SIG-M5 treated with dmso at 0.1 percent for 504 hours (cell line): ENCODE data around the gene RGL1.

ENCODE experiments used
- DNase-seq: peaks from one replicate; lab custom pipeline; 2025; ENCODE audit not compliant: unreplicated experiment; lab: John Stamatoyannopoulos, UW

The RGL1 gene

GRCh38 chr1:183885142-183885735 is 80.3 kb downstream of the RGL1 start:
- no peak for DNase-seq

GRCh38 chr1:183886083-183886828 is 81.3 kb downstream of the RGL1 start:
- DNase-seq: no peak

- DNase-seq: no peak
Observed at GRCh38 chr1:183886853-183887252, 81.9 kb downstream of the RGL1 start.

DNA sequence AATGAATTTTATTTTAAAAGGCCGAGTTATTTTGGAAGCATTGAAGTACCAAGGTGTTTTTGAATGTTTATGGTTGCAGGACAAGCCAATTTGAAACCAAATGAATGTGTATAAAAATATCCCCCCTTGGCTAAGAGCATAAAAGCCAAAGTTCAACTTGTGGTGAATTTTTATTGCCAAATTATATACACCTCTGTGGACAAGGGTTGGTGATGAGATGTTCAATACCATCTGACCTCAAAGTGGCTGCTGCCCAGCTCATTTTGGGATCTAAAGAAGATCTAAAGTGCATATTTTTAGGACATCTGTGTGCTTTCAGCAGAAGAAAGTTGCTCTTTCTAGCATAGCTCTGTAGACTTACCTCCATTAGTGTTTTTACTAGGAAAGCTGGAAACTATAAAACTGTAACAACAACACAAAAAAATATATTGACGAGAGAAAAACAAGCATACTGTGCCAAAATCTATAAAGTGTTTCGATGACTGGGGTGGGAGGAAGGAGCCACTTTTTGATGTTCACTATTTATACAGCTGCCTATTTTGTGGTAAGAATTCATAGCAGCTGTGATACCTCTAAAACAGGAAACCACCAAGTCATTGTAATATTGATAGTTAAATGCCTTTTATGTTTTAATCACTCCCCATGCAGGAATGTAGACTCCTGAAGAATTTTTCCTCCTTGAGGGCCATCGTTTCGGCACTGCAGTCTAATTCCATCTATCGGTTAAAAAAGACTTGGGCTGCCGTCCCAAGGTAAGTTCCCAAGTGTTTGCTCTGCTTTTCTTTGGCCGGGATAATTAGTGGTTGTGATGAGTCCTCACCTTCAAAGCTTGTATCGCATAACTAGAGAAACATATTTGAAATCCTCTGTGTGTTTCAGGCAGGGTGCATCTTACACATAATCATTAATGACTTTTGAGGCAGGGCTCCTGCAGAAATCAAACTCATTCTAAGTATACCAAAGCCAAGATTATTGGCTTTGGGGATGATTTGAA is 83.2 kb downstream of the RGL1 start:
- no peak for DNase-seq

DNA sequence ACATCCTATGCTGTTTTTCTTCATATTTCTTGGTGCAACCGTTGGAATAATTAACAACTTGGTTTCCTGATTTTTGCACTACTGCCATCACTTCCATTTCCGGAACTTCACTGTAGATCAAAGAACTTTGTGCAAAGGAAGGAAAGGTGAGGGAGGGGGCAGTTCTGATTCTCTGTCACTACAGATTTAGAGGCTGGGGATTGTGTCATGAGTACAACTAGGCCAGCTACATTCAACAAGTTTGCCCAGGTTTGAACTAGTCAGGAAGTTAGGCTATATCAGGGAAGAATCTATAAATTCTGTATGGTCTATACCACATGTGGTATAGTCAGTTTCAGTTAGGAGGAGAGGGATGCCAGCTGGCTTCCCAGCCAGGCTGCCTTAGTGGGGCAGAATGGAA is 84.2 kb downstream of the RGL1 start:
- DNase-seq: no peak

DNA sequence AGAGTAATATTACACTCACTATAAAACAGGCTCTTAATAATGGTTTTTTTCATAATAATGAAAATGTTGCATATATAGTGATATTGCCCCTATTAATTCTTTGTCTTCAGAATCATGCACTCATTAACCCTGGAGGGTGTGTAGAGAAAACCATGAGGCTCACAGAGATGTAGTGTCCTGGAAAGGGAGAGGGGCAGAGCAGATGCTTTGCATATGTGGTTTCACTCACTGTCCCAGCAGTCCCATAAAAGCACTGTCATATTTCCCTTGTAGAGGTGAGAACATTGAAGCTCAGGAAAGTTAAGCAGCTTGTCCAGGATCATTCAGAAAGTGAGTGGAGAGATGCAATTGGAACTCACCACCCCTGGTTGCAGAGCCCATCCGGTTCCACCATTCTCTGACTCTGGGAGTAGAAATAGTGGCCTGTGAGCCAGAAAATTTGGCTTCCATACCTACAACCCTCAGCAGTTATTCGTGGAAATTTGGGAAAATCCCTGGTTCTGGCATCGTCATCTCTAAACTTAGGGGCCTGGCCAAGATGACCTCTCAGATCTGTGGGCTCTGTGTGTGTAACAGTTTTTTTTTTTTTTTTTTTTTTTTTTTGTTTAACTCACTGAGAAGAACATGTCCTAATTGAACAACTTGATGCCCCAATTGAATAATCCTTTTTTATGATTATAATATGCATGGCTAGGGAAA is 86.4 kb downstream of the RGL1 start:
- DNase-seq: no peak

- DNase-seq: peak; percentile 79
Observed at GRCh38 chr1:183892351-183892793, 87.5 kb downstream of the RGL1 start.

DNA sequence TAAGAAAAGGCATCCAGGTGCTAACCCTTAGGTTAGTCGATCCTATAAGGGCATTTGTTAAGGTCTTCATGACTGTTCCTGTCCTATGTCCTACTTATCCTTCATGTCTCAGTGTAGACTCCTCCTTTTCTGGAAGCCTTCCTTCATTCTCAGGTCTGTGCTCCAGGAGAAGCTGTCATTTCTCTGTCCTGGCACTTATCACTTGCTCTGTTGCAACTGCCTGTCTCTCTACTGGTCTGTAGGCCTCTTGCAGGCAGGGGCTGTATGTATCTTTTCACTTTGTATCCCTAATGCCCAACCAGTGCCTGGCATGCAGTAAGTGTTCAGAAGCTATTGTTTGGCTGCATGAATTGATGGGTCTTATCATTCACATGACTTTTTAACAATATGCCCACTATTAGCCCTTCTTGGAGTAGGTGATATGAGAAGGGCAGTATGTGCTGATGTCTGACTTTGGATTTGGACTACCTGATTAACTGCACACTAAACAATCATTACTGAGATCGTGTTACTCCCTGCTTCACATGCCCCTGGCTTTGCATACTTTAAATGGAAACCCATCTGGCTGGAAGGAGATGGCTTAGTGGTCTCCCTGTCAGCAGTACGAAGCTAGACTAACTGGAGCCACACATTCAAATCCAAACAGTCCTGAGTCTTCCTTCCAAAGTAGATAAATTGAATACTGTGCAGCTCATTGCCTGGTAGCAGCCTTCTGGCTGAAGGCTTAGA is 88.8 kb downstream of the RGL1 start:
- DNase-seq: no peak

DNA sequence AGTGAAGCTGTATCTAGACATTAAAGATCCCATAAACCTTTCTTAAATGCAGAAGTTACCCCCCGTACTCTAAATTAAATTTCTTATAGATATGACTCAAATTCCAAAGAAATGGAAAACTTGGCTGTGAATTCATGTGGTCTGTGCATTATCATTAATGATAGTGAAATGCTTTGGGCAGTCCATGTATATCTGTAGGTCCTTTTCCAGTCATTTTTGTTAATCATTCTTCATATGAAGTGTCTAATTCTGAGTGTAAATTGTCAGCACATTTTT is 89.3 kb downstream of the RGL1 start:
- no peak for DNase-seq

GRCh38 chr1:183896466-183897048 is 91.6 kb downstream of the RGL1 start:
- peak; percentile 98 for DNase-seq

GRCh38 chr1:183898001-183898396 is 93.1 kb downstream of the RGL1 start:
- DNase-seq: no peak

- DNase-seq: no peak
Observed at GRCh38 chr1:183898610-183899009, 93.7 kb downstream of the RGL1 start.

DNA sequence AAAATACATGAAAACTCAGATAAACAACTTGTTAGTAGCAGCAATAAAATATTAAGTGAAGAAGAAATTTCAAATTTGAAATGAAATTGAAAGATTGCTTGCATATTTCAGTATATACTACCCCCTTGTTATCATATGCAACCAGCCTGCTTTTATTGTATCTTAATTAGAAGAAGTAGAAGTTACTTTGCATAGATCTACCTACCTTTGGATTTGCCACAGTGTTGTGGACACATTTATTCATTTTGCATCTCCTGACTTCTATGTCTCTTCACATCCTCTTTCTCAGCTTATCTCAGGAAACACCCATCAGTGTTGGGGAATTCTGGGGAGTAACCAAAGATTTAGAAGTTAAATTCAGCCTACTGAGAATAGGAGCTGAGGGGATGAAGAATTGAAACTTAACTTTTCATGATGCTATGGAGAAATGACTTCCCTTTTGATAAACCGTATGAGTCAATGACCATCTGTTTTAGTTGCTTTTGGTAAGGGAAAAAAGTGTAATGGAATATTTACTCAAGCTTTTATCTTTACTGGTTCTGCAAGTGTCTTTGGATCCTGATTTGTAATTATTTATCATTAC is 96.9 kb downstream of the RGL1 start:
- peak; percentile 76 for DNase-seq

DNA sequence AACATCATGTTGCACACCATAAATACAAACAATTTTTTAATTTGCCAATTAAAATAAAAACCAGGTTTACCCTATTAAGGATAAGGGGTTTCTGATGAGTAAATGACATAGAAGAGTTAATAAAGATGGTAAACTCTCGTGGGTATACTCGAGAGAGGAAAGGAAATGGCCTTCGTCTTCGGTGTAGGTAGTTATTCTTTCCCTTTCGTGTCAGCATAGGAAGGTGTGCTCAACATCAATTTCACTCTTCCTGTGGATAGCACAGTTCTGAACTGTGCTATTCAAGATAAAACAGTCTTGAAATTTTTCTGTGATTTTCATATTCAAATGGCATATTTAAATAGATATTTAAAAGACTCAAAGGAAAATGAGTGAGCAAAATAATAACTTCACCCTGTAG is 98.2 kb downstream of the RGL1 start:
- DNase-seq: no peak

GRCh38 chr1:183905508-183906113 is 100.7 kb downstream of the RGL1 start:
- DNase-seq: no peak

DNA sequence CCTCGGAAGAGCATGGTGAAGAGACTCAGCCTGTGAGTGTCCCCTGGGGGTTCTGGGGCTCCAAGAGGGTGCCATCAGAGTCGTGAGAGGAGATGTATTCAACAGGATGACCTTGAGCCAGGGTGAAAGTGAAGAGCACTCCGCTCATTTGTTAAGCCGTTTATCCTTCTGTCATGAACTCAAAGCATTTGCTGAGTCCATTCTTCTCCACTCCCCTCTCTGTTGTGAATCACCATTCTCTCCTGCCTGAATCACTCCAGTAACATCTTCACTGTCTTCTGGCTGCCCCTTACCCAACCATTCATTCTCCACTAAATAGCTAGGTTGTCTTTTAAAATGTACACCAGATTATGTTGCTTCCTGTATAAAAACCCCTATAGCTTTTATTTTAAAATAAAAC is 102.2 kb downstream of the RGL1 start:
- DNase-seq: no peak

DNA sequence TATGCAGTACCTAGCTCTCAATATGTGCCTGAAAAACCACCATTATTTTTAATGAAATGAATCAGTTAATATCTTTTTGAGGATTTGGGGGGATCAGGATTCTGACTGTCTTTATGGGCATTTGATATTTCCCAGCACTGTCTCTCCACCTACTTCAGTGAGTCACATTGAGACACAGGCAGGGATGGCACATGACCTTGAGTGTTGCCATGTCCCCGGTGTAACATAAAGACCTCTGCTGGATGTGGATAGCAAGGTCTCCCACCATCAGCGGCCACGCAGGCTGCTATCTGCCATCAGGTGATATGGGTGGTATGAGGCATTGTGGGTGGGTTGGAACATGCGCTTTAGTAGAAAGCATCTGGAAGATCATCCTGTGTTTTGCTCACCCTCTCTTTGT is 103.2 kb downstream of the RGL1 start:
- no peak for DNase-seq

GRCh38 chr1:183909672-183910071 is 104.8 kb downstream of the RGL1 start:
- DNase-seq: no peak

- DNase-seq: no peak
Observed at GRCh38 chr1:183910845-183911244, 105.9 kb downstream of the RGL1 start.
